Measurements from ENCODE around the gene HRH1.
"Not testable (repeated sequence)": the region's sequence is repeated elsewhere in the genome, so short reads cannot be mapped to it uniquely, and the experiment has no call there.

Gene HRH1

DNA sequence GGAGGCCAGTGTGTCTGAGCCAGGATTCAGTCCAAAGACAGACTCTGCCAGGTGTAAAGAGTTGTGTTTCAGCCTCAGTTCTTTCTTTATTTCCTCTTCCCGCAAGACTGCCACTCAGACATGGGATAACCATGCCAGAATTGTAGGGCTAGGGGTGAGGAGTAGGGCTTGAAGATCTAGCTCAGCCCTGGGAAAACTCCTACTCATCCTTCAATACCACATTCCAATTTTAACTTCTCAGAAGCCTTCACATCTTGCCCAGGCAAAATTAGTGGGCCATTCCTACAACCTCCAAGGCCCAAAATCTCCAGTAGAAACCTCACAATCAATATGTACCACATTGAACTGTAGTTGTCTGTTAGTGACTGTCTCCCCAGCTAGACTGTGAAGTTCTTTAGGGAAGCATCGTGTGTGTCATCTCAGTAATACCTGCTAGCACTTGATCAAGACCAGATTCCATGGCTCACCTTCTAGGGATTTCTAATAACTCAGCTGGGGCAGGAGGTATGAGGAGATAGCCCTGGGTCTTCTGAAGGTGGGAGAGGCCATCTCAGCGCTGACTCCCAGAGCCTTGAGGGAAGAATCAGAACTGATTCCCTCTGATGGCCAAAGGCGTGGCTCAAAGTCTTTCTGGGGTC, 19.7 kb downstream of the HRH1 start:
- no peak for DNase-seq

DNA sequence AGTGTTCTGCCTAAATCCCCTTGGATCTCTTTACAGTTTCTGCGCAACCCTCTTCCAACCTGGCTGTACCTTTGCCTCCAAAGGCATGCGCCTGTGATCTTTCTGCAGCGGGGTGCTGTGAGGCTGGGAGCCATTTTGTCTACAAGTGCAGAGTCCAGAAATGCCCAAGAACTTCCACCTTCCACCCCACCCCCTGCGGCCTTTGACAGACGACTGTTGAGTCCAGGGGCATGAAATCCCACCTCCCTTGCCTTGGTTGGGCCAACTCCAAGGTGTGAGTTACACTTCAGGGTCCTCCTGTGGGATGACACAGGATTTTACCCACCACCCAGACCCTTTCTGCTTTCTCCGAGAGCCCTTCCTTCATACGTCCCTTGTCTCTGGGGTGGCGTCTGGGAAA, 24.1 kb downstream of the HRH1 start:
- no peak for DNase-seq

DNA sequence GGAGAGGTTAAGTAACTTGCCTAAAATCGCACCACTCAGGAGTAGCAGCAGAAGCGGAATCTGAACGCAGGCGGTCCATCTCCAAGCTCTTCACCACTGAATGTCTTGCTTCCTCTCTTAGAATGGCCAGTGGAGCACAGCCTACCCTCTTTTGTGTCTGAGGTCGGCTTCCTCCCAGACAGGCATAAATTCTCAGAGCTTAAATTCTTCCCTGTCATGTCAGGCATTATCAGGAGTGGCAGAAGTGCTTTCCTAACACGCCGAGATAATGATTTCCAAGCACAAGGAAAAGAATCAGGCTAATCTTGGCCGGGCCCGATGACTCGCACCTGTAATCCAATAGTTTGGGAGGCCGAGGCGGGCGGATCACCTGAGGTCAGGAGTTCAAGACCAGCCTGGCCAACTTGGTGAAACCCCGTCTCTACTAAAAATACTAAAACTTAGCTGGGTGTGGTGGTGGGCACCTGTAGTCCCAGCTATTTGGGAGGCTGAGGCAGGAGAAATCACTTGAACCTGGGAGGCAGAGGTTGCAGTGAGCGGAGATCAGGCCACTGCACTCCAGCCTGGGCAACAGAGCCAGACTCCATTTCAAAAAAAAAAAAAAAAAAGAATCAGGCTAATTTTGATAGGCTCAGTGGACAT, 30.2 kb downstream of the HRH1 start:
- DNase-seq = not testable (repeated sequence)

DNA sequence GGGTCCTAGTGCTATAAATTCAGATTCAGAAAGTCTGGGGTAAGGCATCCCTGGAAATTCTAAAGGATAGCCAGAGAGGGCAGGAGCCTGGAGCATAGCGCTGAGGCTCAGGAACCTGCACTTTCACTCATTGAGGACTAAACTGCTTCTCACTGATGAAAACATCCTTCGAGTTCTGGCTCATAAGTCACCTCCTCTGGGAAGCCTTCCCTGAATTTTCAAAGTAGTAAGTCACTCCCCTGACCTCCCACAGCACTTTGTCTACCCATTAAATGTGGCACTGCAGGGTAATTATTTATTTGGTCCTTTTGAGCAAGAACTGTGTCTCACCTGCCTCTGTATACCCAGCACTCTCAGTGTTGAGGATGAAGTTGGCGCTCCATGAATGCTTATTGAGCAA, 30.9 kb downstream of the HRH1 start:
- no peak for DNase-seq

DNA sequence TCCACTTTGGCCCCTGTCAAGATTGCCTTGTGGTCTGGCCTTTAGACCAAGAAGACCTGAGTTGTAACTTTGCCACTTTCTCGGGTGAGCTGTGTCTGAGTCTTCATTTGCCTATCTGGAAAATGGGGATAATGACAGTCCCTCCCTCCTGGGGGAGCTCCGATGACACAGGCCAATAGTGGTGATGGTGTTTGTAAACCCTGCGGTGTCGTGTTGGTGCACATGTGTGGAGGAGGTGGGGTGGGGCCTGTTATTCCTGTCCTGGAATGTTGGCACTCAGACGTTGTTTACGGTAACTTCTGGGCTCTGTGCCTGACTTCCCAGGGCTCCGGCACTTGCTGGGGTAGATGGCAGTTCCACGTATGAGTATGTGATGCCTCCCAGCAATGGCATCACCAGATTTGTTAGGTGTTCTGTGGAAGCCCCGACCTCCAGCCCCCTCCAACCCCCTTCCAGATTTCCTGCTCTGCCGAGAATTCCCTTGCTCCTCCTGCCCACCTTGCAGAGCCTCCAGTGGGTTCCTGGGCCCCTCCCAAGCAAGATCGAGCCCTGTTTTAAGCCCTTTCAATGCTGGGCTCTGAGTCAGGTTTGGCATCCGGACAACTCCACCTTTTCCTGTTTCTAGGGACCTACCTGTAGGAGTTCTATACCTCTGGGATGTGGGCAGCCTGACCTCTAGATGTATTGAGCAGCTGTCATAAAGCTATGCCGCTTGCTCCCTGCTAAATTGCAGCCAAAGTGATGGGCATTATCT, 31.4 kb downstream of the HRH1 start:
- no peak for DNase-seq

DNA sequence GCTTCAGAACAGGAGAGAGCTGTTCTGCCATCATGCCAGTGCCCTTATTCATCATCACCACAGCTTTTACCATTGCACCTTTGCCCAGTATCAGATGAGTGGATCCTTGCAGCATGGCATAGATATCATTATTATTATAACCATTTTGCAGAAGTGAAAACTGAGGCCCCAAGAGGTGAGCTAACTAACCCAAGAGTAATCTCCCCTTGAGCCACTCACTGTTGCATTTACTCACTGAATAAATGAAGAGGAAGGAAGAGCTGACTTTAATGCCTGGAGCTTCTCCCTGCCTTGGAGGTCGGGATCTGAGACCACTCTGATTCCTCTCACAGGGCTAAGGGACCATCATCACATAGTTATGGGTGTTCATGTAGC, 32.0 kb downstream of the HRH1 start:
- no peak for DNase-seq

DNA sequence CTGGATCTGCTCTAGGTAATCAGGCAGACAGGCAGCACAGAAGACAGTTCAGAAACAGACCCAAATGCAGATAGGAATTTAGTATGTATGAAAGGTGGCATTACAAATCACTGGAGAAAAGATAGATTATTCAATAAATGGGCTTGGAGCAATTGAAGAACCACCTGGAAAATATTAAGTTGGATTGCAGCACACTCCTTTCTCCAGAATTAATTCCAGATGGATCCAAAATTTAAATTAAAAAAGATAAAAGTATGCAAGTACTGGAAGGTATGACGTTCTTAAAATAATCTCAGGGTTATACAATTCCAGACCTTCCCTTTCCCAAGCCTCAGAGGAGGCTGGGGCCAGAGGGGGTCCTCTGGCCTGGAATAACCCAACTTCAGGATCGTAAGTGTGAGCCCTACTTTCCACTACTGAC, 32.5 kb downstream of the HRH1 start:
- DNase-seq = no peak

DNA sequence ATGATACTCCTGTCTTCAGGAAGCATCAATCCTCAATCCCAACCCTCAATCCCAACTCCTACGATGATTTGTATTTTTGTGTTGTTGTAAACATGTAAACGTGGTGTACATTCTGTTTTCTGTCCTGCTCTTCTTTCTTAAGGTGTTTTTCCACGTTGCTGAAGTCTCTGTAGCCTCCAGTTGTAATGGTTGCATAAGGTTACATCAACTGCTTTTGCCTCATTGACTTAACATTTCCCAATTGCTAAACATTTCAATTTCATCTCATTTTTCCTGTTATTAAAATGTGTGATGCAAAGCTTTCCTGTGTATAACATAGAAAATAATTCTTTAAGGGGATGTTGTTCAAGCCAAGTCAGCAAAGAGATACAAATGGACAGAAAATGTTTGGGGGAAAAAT, 33.4 kb downstream of the HRH1 start:
- no peak for DNase-seq

DNA sequence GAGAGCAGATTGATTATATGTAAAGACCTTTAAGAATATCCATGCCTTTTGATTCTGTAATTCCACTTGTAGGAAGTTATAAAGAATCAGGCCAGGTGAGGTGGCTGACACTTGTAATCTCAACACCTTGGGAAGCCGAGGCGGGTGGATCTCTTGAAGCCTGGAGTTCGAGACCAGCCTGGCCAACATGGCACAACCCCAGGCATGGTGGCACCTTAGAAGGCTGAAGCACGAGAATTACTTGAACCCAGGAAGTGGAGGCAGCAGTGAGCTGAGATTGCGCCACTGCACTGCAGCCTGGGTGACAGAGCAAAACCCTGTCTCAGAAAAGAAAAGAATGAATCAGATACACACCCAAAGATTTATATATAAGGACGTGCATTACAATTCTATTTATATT, 33.9 kb downstream of the HRH1 start:
- DNase-seq = no peak

DNA sequence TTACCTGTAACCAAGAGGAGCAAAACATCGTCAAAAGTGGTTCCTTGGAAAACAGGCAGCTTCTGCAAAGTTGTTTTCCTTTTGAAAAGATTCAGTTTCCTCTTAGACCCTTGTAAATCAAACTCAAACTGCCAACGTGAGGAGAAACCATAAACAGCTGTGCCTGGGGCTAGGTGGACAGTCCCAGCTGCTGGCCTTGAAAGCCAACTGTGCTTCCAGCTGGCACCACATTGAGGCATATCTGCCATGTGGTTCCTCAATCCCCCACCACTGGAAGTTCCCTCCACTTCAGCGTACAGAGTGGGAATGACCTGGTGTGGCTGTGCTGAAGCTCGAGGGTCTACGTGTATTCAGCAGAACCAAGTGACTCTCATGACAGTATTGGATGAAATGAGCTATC, 40.9 kb downstream of the HRH1 start:
- DNase-seq = no peak

DNA sequence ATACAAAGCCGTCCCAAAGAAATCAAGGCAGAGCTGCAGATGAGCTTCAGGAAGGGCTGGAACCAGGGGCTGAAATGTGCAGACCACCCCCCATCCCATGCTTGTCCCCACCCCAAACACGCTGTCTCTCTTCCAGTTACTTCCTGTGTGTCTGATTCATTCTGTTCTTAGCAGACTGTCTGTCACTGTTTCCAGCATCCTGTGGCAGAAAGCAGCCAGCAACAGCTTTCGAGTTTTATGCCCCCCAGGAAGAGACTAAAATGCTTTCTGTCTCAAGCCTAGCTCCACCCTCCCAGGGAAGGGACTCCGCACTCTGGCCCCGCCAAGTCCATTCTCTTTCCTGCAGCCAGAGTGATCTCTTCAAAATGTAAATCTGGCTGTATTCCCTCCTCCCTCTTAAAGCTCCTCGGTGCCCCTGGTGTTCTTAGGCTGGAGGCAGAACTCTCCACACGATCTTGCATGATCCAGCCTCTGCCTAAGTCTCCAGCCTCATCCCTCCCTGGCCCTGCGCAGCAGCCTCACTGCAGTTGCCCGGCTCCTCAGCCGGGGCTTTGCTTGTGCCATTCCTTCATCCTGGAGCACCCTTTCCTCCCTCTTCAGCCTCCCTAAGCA, 41.5 kb downstream of the HRH1 start:
- DNase-seq = peak; percentile 61

DNA sequence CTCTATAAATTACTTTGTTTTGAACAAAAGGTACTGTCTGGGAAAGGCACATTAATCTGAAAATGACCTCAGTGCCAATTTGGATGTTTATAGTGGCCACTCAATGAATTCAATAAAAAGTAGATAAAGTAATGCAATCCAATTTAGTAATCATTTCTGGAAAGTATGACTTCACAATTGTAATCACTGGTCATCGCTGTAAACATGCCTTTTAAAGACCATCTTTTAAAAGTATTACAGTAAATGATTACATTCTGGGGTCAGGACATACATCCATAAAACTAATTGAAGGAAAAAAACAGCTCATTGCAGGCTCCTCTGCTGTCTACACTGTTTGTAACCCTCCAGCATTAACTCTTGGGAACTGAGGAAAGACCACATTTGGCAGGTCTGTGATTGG, 43.2 kb downstream of the HRH1 start:
- no peak for DNase-seq

DNA sequence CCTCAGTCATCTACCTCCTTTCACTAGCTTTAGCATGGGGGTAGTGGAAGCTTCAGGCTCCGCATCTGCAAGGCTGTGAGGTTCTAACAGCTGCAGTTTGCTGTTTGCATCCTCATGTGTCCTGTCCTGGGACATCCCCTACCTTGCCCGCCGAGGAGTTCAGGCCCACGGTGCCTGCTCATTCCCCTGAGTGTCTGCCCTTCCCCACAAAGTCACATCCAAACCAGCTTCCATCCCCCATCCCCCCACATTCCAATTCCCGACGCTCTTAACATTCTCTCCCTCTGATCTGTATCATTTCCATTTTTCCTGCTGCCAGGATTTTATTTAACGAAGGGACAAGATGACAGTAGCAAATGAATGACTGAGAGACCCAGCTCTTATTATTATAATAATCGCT, 43.8 kb downstream of the HRH1 start:
- DNase-seq = no peak

DNA sequence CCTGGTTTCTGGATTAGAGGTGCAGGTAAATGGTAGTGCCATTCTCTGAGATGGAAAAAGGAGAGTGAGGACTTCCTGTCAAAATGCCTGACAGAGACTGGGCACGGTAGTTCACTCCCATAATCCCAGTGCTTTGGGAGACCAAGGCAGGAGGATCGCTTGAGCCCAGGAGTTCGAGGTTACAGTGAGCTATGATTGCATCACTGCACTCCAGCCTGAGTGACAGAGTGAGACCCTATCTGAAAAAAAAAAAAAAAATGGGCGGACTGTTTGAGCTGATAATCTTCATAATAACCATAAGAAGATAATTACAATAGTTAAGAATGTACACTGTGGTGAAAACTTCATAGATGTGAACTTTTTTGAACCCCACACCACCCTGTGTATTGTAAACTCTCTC, 44.2 kb downstream of the HRH1 start:
- no peak for DNase-seq

DNA sequence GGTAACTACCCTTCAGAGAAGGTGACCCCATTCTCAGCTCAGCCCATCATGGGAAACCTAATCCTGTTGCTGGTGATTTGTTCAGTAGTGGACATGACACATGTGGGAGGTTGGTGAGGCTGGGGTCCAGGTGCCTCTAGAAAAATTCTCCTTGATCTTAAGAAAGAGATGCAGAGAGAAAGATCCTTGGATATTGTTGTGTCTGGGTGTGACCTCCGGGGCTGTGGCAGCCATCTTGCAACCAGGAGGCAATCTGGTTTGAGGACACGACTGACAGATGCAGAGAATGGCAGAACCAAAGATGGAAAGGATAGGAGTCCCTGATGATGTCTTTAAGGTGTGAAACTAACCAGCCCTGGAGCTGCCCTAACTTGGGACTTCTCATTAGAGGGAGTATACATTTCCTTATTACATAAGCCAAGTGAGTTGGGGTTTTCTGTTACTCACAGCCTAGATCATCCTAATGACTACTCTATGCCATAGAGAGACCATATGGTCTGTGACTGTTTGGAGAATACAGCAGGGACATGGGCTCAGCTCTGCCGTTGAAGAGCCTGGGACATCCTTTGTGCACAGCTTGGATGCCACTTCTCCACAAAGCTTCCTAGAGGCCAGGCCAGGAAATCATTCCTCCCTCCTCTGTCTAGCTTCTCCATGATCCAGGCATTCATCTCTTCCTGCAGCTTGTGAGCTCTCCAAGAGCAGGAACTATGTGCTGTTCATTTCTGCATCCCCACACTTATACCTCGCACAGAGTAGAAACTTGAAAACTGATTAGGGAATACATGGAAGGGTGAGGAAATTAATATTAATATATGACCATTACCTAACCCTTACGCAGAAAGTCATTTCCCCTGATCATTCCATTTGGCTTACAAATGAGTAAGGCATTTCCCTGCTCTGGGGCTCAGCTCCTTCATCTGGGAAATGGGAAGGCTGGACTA, 45.9 kb downstream of the HRH1 start:
- no peak for DNase-seq

DNA sequence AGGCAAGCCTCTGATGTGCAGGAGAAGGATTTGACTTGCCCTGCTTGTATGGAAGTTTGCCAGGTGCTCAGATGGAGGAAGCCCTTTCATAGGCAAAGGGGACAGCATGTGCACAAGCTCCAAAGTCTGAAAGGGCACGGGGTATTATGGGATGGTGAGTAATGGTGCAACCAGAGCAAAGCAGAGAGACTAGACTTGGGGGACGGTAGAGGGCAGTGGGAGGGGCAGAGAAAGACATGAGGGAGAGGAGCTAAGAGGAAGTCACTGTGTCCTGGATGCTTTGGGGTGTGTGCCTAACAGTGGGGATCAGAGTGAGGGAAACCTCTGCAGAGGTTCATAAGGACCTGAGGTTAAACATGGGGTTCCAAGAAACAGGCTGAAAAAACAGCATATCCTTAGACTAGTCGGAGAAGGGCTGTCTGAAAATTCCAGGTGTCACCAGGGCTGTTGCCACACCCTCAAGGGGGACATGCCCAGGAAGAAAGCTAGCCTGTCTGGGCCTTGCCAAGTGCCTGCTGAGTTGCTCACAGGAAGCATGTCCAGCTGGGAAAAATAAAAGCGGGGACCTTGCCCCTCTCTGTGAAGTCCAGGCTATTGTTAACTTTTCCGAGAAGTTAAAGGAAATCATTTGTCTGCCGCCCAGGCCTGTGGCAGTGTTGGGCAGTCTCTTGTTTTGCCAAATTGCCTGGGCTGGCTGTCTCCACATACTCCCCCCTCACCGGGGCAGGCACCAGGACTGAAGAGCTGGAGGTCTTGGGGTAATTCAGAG, 47.1 kb downstream of the HRH1 start:
- no peak for DNase-seq

DNA sequence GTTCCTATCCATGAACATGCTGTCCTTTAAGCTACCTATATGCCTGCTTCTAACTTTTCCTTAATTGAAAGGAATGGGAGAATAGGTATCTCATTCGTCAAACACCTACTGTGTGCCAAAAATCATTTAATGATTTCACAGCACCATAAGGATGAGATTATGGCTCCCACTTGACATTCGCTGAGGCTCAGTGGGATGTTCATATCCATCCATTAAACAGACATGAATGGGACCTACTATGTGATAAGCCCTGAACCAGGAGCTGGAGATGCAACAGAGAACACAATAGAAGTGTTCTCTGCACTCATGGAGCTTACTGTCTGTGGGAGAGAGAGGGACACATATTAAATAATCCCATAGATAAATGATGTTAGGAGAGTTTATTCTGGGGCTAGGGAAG, 49.7 kb downstream of the HRH1 start:
- DNase-seq = no peak

DNA sequence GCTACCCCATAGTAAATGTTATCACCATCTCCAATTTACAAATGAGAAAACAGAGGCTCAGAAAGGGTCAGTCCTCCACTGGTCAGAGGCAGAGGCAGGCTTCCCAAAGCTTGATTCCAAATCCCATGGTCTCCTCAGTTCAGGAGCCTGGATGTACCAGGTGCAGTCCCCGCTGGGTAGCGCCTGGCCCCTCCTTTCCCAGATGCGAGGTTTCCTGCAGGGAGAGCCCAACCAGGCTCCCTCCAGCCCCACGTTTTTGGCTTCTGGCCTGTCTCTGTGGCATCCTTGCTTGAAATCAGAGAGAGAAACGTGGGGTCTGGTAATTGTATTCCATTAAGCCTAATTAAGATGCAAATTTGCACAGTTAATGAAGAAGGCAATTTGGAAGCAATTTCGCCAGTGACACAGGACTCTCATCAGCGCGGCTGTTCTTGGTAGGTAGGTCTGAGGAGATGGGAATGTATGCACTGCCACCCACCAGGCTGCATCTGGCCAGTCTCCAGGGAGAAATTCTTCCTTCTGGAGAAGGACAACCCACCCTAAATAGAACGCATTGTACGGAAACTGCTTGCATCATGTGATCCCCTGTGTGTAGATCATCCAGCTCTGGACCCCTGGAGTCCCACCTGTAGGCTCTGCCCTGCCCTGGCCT, 50.5 kb downstream of the HRH1 start:
- no peak for DNase-seq

DNA sequence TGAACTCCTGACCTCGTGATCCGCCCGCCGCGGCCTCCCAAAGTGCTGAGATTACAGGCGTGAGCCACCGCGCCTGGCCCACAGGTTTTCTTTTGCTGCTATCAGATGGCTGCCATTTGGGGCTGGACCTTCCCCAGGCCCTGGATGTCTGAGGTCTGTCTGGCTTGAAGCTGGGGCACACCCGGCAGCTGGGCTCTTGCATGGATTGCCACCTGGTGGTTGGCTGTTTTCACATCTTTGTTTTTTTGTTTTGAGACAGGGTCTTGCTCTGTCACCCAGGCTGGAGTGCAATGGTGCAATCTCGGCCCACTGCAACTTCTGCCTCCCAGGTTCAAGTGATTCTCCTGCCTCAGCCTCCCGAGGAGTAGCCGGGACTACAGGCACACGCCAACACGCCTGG, 51.6 kb downstream of the HRH1 start:
- not testable (repeated sequence) for DNase-seq

DNA sequence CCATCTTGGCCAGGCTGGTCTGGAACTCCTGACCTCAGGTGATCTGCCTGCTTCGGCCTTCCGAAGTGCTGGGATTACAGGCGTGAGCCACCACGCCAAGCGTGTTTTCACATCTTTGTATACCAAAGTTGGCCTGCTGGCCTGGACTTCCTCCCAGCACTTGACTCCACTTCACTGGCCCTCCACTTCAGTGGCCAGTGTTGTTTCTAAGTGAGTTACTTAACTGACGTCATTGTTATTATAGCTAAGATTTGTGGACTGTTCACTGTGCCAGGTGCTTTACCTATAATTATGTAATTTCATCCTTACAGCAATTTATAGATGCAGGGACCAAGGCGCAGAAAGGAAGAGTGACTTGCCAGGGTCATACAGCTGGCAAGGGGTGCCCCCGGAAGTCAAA, 52.0 kb downstream of the HRH1 start:
- DNase-seq = no peak

DNA sequence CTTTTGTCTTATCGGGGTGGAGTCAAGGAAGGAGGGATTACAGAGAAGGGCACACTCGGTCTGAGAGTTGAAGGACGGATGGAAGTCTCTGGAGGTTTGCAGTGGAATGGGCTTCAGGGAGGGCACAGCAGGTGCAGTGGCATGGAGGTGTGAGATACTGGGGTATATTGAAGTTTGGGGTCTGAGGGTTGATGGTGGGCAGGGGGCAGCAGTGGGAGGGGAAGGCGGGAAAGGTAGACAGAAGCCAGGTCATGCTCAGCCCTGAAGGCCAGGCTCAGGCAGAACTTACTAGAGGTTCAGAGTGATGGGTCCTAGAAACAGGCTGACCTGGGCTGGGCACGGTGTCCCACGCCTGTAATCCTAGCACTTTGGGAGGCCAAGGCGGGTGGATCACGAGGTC, 52.7 kb downstream of the HRH1 start:
- no peak for DNase-seq
